NCI-H128 (cell line): Measurements from ENCODE around the gene WDR87.
"Not testable (repeated sequence)": the region's sequence is repeated elsewhere in the genome, so short reads cannot be mapped to it uniquely, and the experiment has no call there.

Source experiments
- DNase-seq: peaks from one replicate; lab custom pipeline; 2025; ENCODE audit not compliant: unreplicated experiment; lab: John Stamatoyannopoulos, UW

Gene WDR87

GRCh38 chr19:37886571-37886970 is 19.8 kb downstream of the WDR87 start:
- no peak for DNase-seq

- no peak for DNase-seq
These were observed 21.0 kb downstream of the WDR87 start for GRCh38 chr19:37885392-37885791.

- DNase-seq: no peak
These were observed 29.2 kb downstream of the WDR87 start for GRCh38 chr19:37877147-37877546.

GRCh38 chr19:37876032-37876431 is 30.4 kb downstream of the WDR87 start:
- no peak for DNase-seq

GRCh38 chr19:37874784-37875183 is 31.6 kb downstream of the WDR87 start:
- no peak for DNase-seq

GRCh38 chr19:37872383-37872782 is 34.0 kb downstream of the WDR87 start:
- no peak for DNase-seq

GRCh38 chr19:37869766-37870340 is 36.5 kb downstream of the WDR87 start:
- DNase-seq: no peak

- no peak for DNase-seq
These were observed 38.6 kb downstream of the WDR87 start for GRCh38 chr19:37867831-37868230.

GRCh38 chr19:37865930-37866329 is 40.5 kb downstream of the WDR87 start:
- DNase-seq: not testable (repeated sequence)

- DNase-seq: no peak
These were observed 41.9 kb downstream of the WDR87 start for GRCh38 chr19:37864501-37864900.

GRCh38 chr19:37855098-37855497 is 51.3 kb downstream of the WDR87 start:
- DNase-seq: no peak

- DNase-seq: no peak
These were observed 60.5 kb downstream of the WDR87 start for GRCh38 chr19:37845932-37846331.
